H1 (cell line): ENCODE results near the gene PRSS50. TPM values are rescaled to one million over a fixed set of nuclear protein-coding genes. Genes with fewer than 3 reads are reported as not detected.

Experiments used
- CTCF ChIA-PET: fragments of 300-600 bp; sonication (Branson Sonifier 250); formaldehyde crosslinking; loops from one replicate; lab custom pipeline; 2021; ENCODE audit not compliant: partially characterized antibody; lab: Charles Lee
- POLR2A ChIA-PET: fragments of 300-600 bp; sonication (Branson Sonifier 250); formaldehyde crosslinking; loops from one replicate; lab custom pipeline; 2021; ENCODE audit warnings: inconsistent platforms; ENCODE audit not compliant: partially characterized antibody; lab: Charles Lee
- DNase-seq, 2 experiments: peaks; one replicate each; pipeline versions ENCODE4 v3.0.0 to v3.0.0-alpha.2; 2010 to 2022; ENCODE audit warnings: low spot score in 2 of 2, low read depth in 1 of 2, mixed read lengths in 1 of 2
- FAIRE-seq: peaks from 2 replicates; lab custom pipeline; 2011; peaks lifted over from hg19 to GRCh38; lab: Jason Lieb, UNC
- H2AFZ ChIP-seq: 2 replicates; pipeline ENCODE4 v1.8.1; 2012; ENCODE audit warnings: low read length, inconsistent platforms
- H2AK5ac ChIP-seq: 2 replicates; pipeline ENCODE4 v1.6.1; 2013; ENCODE audit warnings: low read depth, low read length
- H2BK120ac ChIP-seq: replicated peaks from 2 replicates; pipeline ENCODE3; 2013; ENCODE audit warnings: low read depth, low read length, inconsistent platforms
- H2BK12ac ChIP-seq: 2 replicates; pipeline ENCODE4 v1.6.1; 2013; ENCODE audit warnings: low read depth, low read length
- H2BK15ac ChIP-seq: 2 replicates; pipeline ENCODE4 v1.6.1; 2013; ENCODE audit warnings: low read length
- H2BK20ac ChIP-seq: 2 replicates; pipeline ENCODE4 v1.6.1; 2013; ENCODE audit warnings: low read length
- H2BK5ac ChIP-seq: 2 replicates; pipeline ENCODE4 v1.6.1; 2013; ENCODE audit warnings: low read depth, low read length
- H3K14ac ChIP-seq: 2 replicates; pipeline ENCODE4 v1.6.1; 2013; ENCODE audit warnings: inconsistent platforms; ENCODE audit not compliant: insufficient read length
- H3K18ac ChIP-seq: 2 replicates; pipeline ENCODE4 v1.6.1; 2013; ENCODE audit warnings: low read length; ENCODE audit errors: extremely low read depth
- H3K23ac ChIP-seq: 2 replicates; pipeline ENCODE4 v1.6.1; 2013; ENCODE audit warnings: inconsistent platforms; ENCODE audit not compliant: insufficient read length
- H3K23me2 ChIP-seq: 2 replicates; pipeline ENCODE4 v1.6.1; 2013; ENCODE audit warnings: low read depth, low read length
- H3K27ac ChIP-seq: 2 replicates; pipeline ENCODE4 v1.6.1; 2011; ENCODE audit warnings: low read depth, low read length, inconsistent platforms
- H3K27me3 ChIP-seq, 4 experiments: replicated peaks in 1 of 4; 1 replicate in 1 of 4; 2 replicates in 3 of 4; pipeline versions ENCODE4 v1.6.1 to v1.8.1; 2011 to 2013; ENCODE audit warnings: low read length in 3 of 4, mild to moderate bottlenecking in 3 of 4, inconsistent platforms in 2 of 4, mixed read lengths in 2 of 4, moderate library complexity in 1 of 4; ENCODE audit not compliant: control insufficient read depth in 3 of 4, insufficient read depth in 3 of 4; ENCODE audit errors: extremely low read depth in 1 of 4
- H3K36me3 ChIP-seq, 4 experiments: 2 replicates each; pipeline versions ENCODE4 v1.6.1 to v1.8.1; 2011 to 2013; ENCODE audit warnings: mild to moderate bottlenecking in 4 of 4, low read length in 3 of 4, moderate library complexity in 2 of 4, control low read depth in 1 of 4, inconsistent platforms in 1 of 4; ENCODE audit not compliant: insufficient read depth in 4 of 4, control insufficient read depth in 2 of 4
- H3K4ac ChIP-seq: replicated peaks from 2 replicates; pipeline ENCODE3; 2013; ENCODE audit warnings: low read length, low read depth, mixed read lengths, inconsistent platforms; ENCODE audit not compliant: insufficient read length
- H3K4me1 ChIP-seq, 4 experiments: replicated peaks in 1 of 4; 1 replicate in 1 of 4; 2 replicates in 3 of 4; pipeline versions ENCODE4 v1.6.1 to v1.8.1; 2011 to 2013; ENCODE audit warnings: low read length in 3 of 4, inconsistent platforms in 2 of 4, mixed read lengths in 1 of 4; ENCODE audit not compliant: insufficient read depth in 4 of 4, control insufficient read depth in 3 of 4
- H3K4me2 ChIP-seq, 2 experiments: 2 replicates each; pipeline versions ENCODE4 v1.6.1 to v1.8.1; 2011 to 2013; ENCODE audit warnings: low read depth in 2 of 2, low read length in 2 of 2, control low read depth in 1 of 2, inconsistent platforms in 1 of 2, mild to moderate bottlenecking in 1 of 2; ENCODE audit not compliant: insufficient read depth in 1 of 2
- H3K4me3 ChIP-seq, 4 experiments: fragments of 200-600, 300-600 bp in 1 of 4; sonication (generic), shearing (Covaris generic), sonication (Bioruptor Twin) in 1 of 4; 2 replicates each; pipeline versions ENCODE4 v1.5.1 to v1.8.1; 2011 to 2016; ENCODE audit warnings: low read length in 4 of 4, low read depth in 3 of 4, control low read depth in 2 of 4, inconsistent platforms in 2 of 4, mild to moderate bottlenecking in 2 of 4, mixed read lengths in 1 of 4, moderate library complexity in 1 of 4; ENCODE audit not compliant: insufficient read depth in 2 of 4; ENCODE audit errors: extremely low read depth in 1 of 4
- H3K56ac ChIP-seq: replicated peaks from 2 replicates; pipeline ENCODE3; 2013; ENCODE audit warnings: low read depth, mild to moderate bottlenecking, mixed read lengths, low read length, inconsistent platforms; ENCODE audit not compliant: insufficient read length
- H3K79me1 ChIP-seq: 2 replicates; pipeline ENCODE4 v1.6.1; 2013; ENCODE audit warnings: low read depth, low read length, control low read depth
- H3K79me2 ChIP-seq, 2 experiments: 2 replicates each; pipeline versions ENCODE4 v1.6.1 to v1.8.1; 2012 to 2013; ENCODE audit warnings: low read length in 2 of 2, mild to moderate bottlenecking in 2 of 2, inconsistent platforms in 1 of 2; ENCODE audit not compliant: insufficient read depth in 2 of 2, control insufficient read depth in 1 of 2
- H3K9ac ChIP-seq, 4 experiments: replicated peaks in 1 of 4; 1 replicate in 1 of 4; 2 replicates in 3 of 4; pipeline versions ENCODE4 v1.6.1 to v1.8.1; 2011 to 2013; ENCODE audit warnings: low read depth in 3 of 4, low read length in 3 of 4, control low read depth in 2 of 4, mild to moderate bottlenecking in 2 of 4, moderate library complexity in 2 of 4, inconsistent platforms in 1 of 4; ENCODE audit errors: extremely low read depth in 1 of 4
- H3K9me3 ChIP-seq, 2 experiments: 2 replicates each; pipeline versions ENCODE4 v1.6.1 to v1.8.1; 2012 to 2013; ENCODE audit warnings: mild to moderate bottlenecking in 2 of 2, moderate library complexity in 2 of 2, control low read depth in 1 of 2, inconsistent platforms in 1 of 2, low read depth in 1 of 2, low read length in 1 of 2, mixed read lengths in 1 of 2; ENCODE audit not compliant: insufficient read depth in 2 of 2
- H4K20me1 ChIP-seq, 2 experiments: replicated peaks in 1 of 2; 2 replicates each; pipeline versions ENCODE3 to v1.8.1; 2011 to 2013; ENCODE audit warnings: inconsistent platforms in 2 of 2, low read length in 2 of 2, mild to moderate bottlenecking in 1 of 2; ENCODE audit not compliant: insufficient read depth in 2 of 2, control insufficient read depth in 1 of 2
- H4K5ac ChIP-seq: 2 replicates; pipeline ENCODE4 v1.6.1; 2013; ENCODE audit warnings: low read length, low read depth, mixed read lengths, inconsistent platforms; ENCODE audit not compliant: insufficient read length
- H4K8ac ChIP-seq: 2 replicates; pipeline ENCODE4 v1.8.0; 2013; ENCODE audit warnings: mild to moderate bottlenecking, moderate library complexity, low read length, inconsistent platforms; ENCODE audit not compliant: insufficient read depth; ENCODE audit errors: extremely low read depth
- H4K91ac ChIP-seq: replicated peaks from 2 replicates; pipeline ENCODE3; 2013; ENCODE audit warnings: low read length, mixed read lengths, inconsistent platforms; ENCODE audit not compliant: insufficient read length
- E2F6 ChIP-seq: IDR thresholded peaks from 2 replicates; pipeline ENCODE4 v1.6.1; 2012; ENCODE audit warnings: inconsistent platforms
- JUND ChIP-seq: IDR thresholded peaks from 2 replicates; pipeline ENCODE4 v1.6.1; 2011; ENCODE audit warnings: mild to moderate bottlenecking, improper control_type of control experiment, low read length
- NANOG ChIP-seq: IDR thresholded peaks from 2 replicates; pipeline ENCODE4 v1.6.1; 2011; ENCODE audit warnings: low read length, low read depth, mild to moderate bottlenecking, inconsistent platforms; ENCODE audit not compliant: insufficient read depth, poor library complexity, severe bottlenecking
- POLR2AphosphoS5 ChIP-seq: IDR thresholded peaks from 2 replicates; pipeline ENCODE4 v1.6.1; 2011; ENCODE audit warnings: low read depth, low read length
- RAD21 ChIP-seq, 2 experiments: IDR thresholded peaks in 1 of 2; conservative IDR thresholded peaks in 1 of 2; 2 replicates each; pipeline ENCODE4 v1.6.1; 2011; ENCODE audit warnings: low read depth in 2 of 2, low read length in 2 of 2, improper control_type of control experiment in 1 of 2, inconsistent platforms in 1 of 2, mild to moderate bottlenecking in 1 of 2, moderate library complexity in 1 of 2
- WGBS, 2 experiments: shearing (Covaris generic) in 1 of 2; methylation state at CpG; one replicate each; pipeline versions ENCODE4 v1.1.6 to v1.1.7; 2013 to 2015; ENCODE audit warnings: low lambda C conversion rate in 2 of 2, mixed read lengths in 2 of 2, inconsistent platforms in 1 of 2, low coverage in 1 of 2, missing lambda C conversion rate in 1 of 2; ENCODE audit not compliant: insufficient replicate concordance in 2 of 2, insufficient coverage in 1 of 2, insufficient read length in 1 of 2; ENCODE audit errors: extremely low coverage in 1 of 2, missing lambda C conversion rate in 1 of 2; 5-methylcytosine and 5-hydroxymethylcytosine counted together
- polyA plus RNA-seq, 7 experiments: library from polyadenylated mRNA; depleted of rRNA in 3 of 7; stranded (reverse) in 5 of 7; unstranded in 2 of 7; fragments of >200 nt in 5 of 7; fragments of 200-250 nt in 2 of 7; gene quantifications; 1 replicate in 5 of 7; 2 replicates in 1 of 7; 4 replicates in 1 of 7; pipeline versions ENCODE4 v1.2.1 to v1.2.3, GENCODE V29; 2011 to 2013; ENCODE audit warnings: missing spikeins in 2 of 7, mixed read lengths in 2 of 7
- total RNA-seq: library from RNA; stranded (reverse); fragmentation: NEBNext Ultra II Directional; extraction: Animal tissue kit (Norgen Biotek cat#: 25700); gene quantifications from 2 replicates; pipeline ENCODE4 v1.2.1, GENCODE V29; 2021

The PRSS50 gene
- total and polyA plus RNA-seq, 2 of the 8 experiments (the other 6 are each of a cell fraction or from before 2014, with no cell fraction given), result 0.47 to 0.71 TPM

DNA sequence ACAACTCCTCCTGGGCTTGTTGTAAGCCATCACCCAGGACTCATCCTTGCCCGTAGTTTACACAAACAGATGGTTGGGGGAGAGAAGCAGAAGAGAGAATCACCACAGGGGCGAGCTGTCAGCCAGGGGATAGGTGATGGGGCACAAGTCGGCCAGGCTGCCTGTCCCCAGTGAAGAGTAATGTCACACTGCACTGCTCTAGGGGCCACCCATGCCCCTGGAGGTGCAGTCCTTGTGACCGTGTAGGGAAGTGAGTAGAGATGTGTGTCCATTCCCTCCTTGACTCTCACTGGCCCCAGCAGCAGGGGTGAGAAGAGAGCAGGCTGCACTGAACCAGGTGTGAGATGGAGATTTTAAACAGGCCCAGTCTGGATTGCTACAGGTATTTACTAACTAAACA is 17.1 kb upstream of the PRSS50 start:
- TF ChIP-seq E2F6 (no peak), JUND (no peak), POLR2AphosphoS5 (no peak), RAD21 (IDR thresholded peaks at IDR 0.05 in 1 of 2, conservative IDR thresholded peaks at IDR 0.05 in 1 of 2; ENCODE audit: low read depth in 2 of 2, low read length in 2 of 2) (0 out of 4 replicates have a peak, but pooled peaks have one; percentile 6 to 20), NANOG (no peak)
- H3K23ac ChIP-seq, result no peak overlapping the region
- no peak overlapping the region for H2AFZ ChIP-seq
- H3K14ac ChIP-seq, result no peak overlapping the region
- no peaks in the 10 kb centered on the region for H3K36me3 ChIP-seq
- H3K79me2 ChIP-seq, result no peaks in the 10 kb centered on the region
- no peaks in the 10 kb centered on the region for H3K4me1 ChIP-seq
- CTCF ChIA-PET, result interaction anchor here (0.9 to 1.7 kb wide), 6 partner anchors 11 to 275 kb away, joined by 3 to 5 read pairs (median 4); partner anchors contain the start of gene PRSS50
- no peak overlapping the region for H3K18ac ChIP-seq
- H2BK12ac ChIP-seq, result no peak overlapping the region
- H2BK120ac ChIP-seq, result no peak overlapping the region
- no peak overlapping the region for H3K27ac ChIP-seq
- no peak overlapping the region for H3K4ac ChIP-seq
- WGBS, 2 experiments, result 86% methylated on average over 4 of the region's 4 CpGs; no CpG with 5 or more reads in 1 of the 2 experiments
- no peaks in the 10 kb centered on the region for H3K79me1 ChIP-seq
- H4K91ac ChIP-seq, result no peak overlapping the region
- H3K9ac ChIP-seq, result no peak overlapping the region
- H3K56ac ChIP-seq, result no peak overlapping the region
- peaks cover 0 to 1% of the 10 kb centered on the region in 2 experiments for H4K20me1 ChIP-seq
- no peak overlapping the region for H2BK5ac ChIP-seq
- no peaks in the 10 kb centered on the region for H3K27me3 ChIP-seq
- H2AK5ac ChIP-seq, result no peak overlapping the region
- H4K5ac ChIP-seq, result no peak overlapping the region
- no peaks in the 10 kb centered on the region for H3K23me2 ChIP-seq
- DNase-seq (peak in 1 of 2 experiments; percentile 41), FAIRE-seq (no peak)
- H3K4me3 ChIP-seq, result no peak overlapping the region
- POLR2A ChIA-PET, result no interaction called here
- H3K9me3 ChIP-seq, result no peaks in the 10 kb centered on the region
- no peak overlapping the region for H2BK15ac ChIP-seq
- H3K4me2 ChIP-seq, result no peak overlapping the region
- no peak overlapping the region for H4K8ac ChIP-seq
- no peak overlapping the region for H2BK20ac ChIP-seq
